ENCODE measurements around the gene TUBGCP6.
"Not testable (repeated sequence)": the region's sequence is repeated elsewhere in the genome, so short reads cannot be mapped to it uniquely, and the experiment has no call there.

TUBGCP6 gene

GRCh38 chr22:50179937-50180726 is 64.7 kb downstream of the TUBGCP6 start:
- DNase-seq: no peak

GRCh38 chr22:50178871-50179869 is 65.7 kb downstream of the TUBGCP6 start:
- DNase-seq: no peak

GRCh38 chr22:50178471-50178864 is 66.4 kb downstream of the TUBGCP6 start:
- DNase-seq: no peak

- DNase-seq: no peak
Observed at GRCh38 chr22:50177537-50178470, 67.0 kb downstream of the TUBGCP6 start.

- DNase-seq: no peak
Observed at GRCh38 chr22:50176850-50177536, 67.8 kb downstream of the TUBGCP6 start.

- DNase-seq: no peak
Observed at GRCh38 chr22:50175921-50176849, 68.6 kb downstream of the TUBGCP6 start.

- no peak for DNase-seq
Observed at GRCh38 chr22:50175191-50175461, 69.7 kb downstream of the TUBGCP6 start.

GRCh38 chr22:50174382-50175190 is 70.2 kb downstream of the TUBGCP6 start:
- DNase-seq: no peak

- DNase-seq: no peak
Observed at GRCh38 chr22:50173983-50174355, 70.9 kb downstream of the TUBGCP6 start.

- DNase-seq: no peak
Observed at GRCh38 chr22:50173311-50173982, 71.4 kb downstream of the TUBGCP6 start.

GRCh38 chr22:50171965-50172421 is 72.8 kb downstream of the TUBGCP6 start:
- no peak for DNase-seq

GRCh38 chr22:50171319-50171964 is 73.4 kb downstream of the TUBGCP6 start:
- DNase-seq: no peak

- DNase-seq: no peak
Observed at GRCh38 chr22:50170453-50171318, 74.1 kb downstream of the TUBGCP6 start, which contains the start of gene PANX2. TSS of gene PANX2 (plus strand) at chr22:50170731. CDS start at chr22:50170731, 0 bp downstream.

GRCh38 chr22:50169774-50170341 is 75.0 kb downstream of the TUBGCP6 start:
- DNase-seq: peak; percentile 63

- DNase-seq: no peak
Observed at GRCh38 chr22:50169181-50169759, 75.6 kb downstream of the TUBGCP6 start.

- DNase-seq: not testable (repeated sequence)
Observed at GRCh38 chr22:50168490-50169180, 76.2 kb downstream of the TUBGCP6 start.

Data from stimulated activated CD4-positive, alpha-beta T cell treated with anti-CD3 and anti-CD28 coated beads, Interleukin-12 subunit alpha, Interleukin-12 subunit beta, amount 100 ng/mL, for 4 hours (primary cell).